ENCODE measurements around the gene PLCD1.
"Not testable (repeated sequence)": the region's sequence is repeated elsewhere in the genome, so short reads cannot be mapped to it uniquely, and the experiment has no call there.

DNA sequence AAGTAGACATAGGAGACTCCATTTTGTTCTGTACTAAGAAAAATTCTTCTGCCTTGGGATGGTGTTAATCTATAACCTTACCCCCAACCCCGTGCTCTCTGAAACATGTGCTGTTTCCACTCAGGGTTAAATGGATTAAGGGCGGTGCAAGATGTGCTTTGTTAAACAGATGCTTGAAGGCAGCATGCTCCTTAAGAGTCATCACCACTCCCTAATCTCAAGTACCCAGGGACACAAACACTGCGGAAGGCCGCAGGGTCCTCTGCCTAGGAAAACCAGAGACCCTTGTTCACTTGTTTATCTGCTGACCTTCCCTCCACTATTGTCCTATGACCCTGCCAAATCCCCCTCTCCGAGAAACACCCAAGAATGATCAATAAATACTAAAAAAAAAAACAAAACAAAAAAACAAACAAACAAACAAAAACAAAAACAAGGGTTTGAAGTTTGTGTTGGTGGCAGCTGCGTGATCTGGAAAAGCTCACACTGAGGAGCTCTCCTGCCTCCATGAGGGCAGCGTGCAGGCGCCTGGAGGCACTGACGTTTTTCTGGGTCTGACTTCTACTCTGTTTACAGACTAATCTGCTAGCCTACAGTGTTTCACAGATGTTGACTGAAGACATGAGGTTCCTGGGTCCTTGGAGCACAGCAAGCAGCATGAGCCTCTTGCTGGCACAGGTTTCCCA is 24.5 kb upstream of the PLCD1 start:
- TF ChIP-seq, protein P1, sequence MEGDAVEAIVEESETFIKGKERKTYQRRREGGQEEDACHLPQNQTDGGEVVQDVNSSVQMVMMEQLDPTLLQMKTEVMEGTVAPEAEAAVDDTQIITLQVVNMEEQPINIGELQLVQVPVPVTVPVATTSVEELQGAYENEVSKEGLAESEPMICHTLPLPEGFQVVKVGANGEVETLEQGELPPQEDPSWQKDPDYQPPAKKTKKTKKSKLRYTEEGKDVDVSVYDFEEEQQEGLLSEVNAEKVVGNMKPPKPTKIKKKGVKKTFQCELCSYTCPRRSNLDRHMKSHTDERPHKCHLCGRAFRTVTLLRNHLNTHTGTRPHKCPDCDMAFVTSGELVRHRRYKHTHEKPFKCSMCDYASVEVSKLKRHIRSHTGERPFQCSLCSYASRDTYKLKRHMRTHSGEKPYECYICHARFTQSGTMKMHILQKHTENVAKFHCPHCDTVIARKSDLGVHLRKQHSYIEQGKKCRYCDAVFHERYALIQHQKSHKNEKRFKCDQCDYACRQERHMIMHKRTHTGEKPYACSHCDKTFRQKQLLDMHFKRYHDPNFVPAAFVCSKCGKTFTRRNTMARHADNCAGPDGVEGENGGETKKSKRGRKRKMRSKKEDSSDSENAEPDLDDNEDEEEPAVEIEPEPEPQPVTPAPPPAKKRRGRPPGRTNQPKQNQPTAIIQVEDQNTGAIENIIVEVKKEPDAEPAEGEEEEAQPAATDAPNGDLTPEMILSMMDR (IDR thresholded peaks at IDR 0.05), result not testable (repeated sequence)
- TF ChIP-seq POLR2A (IDR thresholded peaks at IDR 0.05), result not testable (repeated sequence)
